Stimulated activated CD4-positive, alpha-beta T cell treated with anti-CD3 and anti-CD28 coated beads, Interleukin-15, amount 100 ng/mL, for 24 hours (primary cell): ENCODE measurements around the gene DBET.
"Not testable (repeated sequence)": the region's sequence is repeated elsewhere in the genome, so short reads cannot be mapped to it uniquely, and the experiment has no call there.

Experiments used
- DNase-seq: peaks from one replicate; pipeline ENCODE4 v3.0.0-alpha.2; 2020

DBET gene

DNA sequence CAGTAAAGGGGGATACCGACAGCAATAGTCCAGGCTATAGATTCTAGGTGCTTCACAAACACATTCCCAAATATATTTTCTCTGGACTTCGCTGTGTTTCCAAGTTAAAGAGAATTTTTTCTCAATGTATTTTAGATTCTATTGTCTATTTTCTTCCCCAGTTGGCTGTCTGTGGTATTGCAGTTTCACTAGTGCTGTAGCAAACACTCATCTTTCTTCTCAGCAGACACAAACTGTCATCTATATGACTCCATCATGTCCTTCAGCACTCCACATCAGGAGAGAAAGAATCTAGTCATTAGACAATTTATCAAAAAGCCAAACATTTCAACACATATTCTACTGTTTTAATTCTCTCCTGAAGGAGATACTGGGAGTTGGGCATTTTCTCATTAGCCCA lies at the start of gene DBET:
Gene DBET, plus strand, starts transcription at position 161 of the 400 bp plus-strand sequence.
- DNase-seq: not testable (repeated sequence)

DNA sequence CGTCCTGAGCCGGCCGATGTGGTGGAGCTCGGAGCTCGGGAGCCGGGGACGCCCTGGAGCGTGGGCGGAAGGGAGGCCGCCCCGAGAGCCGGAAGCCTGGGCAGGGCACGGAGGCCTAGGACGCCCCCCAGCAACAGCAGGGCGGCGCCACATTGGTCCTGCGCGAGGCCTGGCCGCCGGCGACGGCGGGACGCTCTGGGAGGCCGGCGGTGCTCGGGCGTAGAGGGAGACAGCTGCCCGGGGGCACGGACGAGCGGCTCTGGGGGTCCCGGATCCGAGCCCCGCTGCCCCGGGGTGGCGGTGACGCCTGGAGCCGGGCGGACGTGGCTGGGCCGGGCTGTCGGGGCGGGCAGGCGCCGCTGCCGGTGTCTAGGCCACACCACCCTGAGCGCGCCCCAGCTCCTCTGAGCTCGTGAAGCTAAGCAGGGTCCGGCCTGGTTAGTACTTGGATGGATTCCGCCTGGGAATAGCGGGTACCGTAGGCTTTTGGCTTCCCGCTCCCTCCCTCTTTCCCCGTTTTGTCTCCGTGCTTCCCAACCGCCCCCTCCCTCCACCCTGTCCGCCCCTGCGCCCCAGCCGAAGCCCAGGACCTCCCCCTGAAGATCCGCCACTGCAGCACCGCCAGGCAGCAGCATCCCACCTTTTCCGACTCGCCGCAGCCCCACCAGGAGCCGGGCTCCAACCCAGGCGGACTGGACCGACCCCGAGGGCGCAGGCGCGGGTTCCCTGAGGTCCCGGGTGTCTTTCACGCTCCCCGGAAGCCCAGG lies 49.3 kb upstream of the DBET start:
- peak; percentile 20 for DNase-seq

DNA sequence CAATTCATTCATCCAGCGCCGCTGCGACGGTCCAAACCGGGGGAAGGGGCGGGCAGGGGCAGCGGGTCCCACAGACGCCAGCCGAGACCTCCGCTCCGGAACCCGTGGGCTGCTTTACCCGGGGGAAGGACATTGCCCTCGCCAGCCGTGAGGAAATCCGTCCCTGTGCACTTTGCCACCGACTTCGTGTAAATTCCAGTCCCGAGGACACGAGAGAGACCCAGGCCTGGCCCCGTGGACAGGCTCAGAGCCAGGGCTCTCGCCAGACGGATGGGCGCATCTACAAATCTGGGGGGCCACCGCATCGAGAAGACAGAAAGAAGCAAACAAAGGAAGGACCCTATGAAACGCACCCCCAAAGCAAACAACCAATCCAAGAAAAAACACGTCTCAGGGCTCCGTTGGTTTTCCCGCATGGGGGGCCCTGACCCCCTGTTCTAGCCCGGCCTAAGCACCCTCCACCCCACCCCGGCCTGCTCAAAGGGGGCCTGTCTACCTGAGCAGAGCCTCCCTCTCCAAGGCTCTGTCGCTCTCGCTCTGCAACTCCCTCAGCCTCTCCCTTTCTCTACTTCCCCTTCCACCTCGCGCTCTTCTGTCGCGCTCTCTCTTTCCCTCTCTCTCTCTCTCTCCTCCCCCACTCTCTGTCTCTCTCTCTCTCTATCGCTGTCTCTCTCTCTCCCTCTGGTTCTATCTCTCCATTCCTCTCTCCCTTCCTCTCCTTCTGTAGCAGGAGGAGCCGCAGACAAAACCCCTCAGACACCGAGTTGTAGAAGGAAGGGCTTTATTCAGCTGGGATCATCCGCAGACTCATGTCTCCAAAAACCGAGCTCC lies 48.5 kb upstream of the DBET start:
- peak; percentile 2 for DNase-seq

- peak; percentile 2 for DNase-seq
These were observed 47.7 kb upstream of the DBET start for GRCh38 chr4:190016369-190017289.

- peak; percentile 5 for DNase-seq
These were observed 46.7 kb upstream of the DBET start for GRCh38 chr4:190017357-190018200.

DNA sequence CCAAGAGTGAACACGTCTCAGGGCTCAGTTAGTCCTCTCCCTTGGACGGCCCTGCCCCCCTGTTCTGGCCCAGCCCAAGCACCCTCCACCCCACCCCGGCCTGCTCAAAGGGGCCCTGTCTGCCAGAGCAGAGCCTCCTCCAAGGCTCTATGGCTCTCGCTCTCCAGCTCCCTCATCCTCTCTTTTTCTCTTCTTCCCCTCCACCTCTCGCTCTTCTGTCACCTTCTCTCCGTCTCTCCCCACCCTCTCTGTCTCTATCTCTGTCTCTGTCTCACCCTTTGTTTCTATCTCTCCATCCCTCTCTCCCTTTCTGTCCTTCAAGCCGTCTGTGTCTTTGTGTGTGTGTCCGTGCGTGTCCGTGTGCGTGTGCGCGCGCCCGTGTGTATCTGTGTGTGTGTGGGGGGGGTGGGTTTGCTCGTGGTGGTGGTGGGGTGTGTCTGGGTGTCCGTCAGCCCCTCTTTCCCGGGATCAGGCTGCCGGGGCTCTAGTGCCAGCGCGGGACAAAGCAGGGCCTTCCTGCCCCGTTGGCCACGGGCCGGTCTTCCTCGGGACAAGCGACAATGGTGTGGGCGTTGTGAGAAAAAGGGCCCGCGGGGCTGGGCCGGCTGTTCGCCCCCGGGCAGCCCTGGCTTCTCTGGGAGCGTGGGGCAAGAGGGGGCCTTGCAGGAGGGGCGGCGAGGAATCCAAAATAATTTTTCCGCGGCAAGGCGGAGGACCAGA lies 45.9 kb upstream of the DBET start:
- DNase-seq: peak; percentile 2

- DNase-seq: peak; percentile 9
These were observed 45.1 kb upstream of the DBET start for GRCh38 chr4:190019023-190019858.

DNA sequence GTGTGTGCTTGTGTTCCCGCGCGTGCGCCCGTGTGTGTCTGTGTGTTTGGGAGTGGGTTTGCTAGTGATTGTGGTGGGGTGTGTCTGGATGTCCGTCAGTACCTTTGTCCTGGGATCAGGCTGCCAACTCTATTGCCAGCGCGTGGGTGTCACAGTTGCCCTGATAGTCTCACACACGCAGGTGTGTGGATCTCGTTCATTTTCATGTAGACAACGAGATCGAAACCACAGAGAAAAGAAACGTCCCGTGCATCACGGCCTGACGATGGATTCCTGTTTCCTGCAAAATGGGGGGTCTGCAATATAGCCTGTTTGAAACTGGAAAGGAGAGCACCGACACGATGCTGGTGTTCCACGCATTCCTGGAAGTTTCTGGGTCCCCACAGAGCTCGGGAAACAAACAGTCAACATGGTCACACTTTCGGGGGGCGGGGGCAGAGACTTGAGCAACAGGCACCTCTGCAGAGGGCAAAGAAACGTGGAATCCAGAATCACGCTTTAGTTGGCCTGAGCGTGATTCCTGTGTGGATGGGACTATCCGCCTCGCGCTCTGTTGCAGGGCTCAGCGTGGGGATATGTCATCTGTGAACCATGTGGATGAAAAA lies 44.3 kb upstream of the DBET start:
- DNase-seq: peak; percentile 1

DNA sequence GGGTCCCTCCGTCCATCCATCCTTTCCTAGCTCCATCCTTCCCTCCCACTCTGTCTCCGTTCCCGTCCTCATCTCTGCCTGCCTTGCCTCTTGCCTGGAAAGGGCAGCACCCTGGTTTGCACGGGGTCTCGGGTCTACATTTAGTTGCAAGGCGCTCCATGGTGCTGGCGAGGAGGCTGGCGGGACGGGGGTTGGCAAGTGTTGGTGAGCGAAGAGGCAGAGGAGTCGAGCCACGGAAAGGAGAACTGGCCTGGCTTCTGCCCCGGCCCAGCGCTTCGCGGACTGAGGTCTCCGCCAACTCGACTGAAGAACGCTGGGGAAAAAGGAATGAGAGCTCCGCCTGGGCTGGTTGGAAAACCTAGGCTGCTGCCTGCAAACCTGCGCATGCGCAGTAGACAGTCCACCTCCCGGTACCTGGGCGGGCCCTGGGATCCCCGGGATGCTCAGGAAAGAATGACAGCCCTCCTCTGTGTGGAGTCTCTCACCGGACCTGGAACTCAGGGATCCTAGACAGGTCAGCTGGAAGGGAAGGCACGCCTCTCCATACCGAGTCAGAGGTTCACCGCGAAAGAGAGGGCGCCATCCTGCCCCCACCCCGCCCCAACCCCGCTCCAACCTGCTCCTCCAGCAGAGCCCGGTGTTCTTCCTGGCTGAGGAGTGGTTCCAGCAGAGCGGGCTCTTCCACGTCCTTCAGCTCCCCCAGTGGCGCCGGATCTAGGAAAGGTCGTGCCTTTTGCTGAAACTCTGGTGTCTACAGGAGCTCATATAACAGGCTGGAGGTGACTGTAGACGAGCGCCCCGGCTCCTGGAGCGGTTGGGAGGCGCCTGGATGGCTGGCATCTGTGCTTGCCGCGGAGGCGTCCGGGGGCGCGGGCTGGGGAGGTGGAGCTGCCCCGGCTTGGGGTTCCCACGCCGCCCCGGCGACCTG lies 43.2 kb upstream of the DBET start:
- peak; percentile 58 for DNase-seq

- not testable (repeated sequence) for DNase-seq
These were observed 42.3 kb upstream of the DBET start for GRCh38 chr4:190021973-190022372.

DNA sequence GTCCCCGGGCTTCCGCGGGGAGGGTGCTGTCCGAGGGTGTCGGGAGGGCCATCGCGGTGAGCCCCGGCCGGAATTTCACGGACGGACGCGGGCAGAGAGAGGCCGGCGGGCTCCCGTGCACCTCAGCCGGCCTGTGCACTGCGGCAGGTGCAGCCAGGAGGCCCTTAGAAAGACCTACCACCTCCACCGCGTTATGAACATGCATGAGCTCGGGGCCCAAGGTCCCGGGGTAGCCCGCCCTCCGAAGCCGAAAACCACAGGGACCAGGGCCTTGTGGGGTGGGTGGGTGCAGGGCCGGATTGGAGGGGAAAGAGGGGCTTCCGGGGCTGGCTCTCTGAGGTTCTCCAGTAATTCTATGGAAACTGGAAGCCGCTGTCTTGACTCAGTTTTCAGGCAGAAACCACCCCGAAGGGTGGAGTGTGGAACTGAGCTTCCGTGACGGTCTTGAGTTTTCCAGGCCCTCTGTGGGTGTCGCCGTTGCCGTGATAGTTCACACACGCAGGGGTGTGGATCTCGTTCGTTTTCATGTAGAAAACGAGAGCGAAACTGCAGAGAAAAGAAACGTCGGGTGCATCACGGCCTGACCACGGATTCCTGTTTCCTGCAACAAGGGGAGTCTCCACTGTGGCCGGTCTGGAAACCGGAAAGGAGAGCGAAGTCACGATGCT lies 41.6 kb upstream of the DBET start:
- DNase-seq: peak; percentile 26

- DNase-seq: not testable (repeated sequence)
These were observed 37.1 kb upstream of the DBET start, which contains the start of gene FRG2 for GRCh38 chr4:190027156-190027555. Gene FRG2, minus strand, starts transcription at chr4:190027256. Its CDS starts 52 bp downstream, at chr4:190027204.

- DNase-seq: not testable (repeated sequence)
These were observed 33.0 kb upstream of the DBET start for GRCh38 chr4:190031264-190031663.

GRCh38 chr4:190037704-190038388 lies 26.5 kb upstream of the DBET start:
- DNase-seq: peak; percentile 25

DNA sequence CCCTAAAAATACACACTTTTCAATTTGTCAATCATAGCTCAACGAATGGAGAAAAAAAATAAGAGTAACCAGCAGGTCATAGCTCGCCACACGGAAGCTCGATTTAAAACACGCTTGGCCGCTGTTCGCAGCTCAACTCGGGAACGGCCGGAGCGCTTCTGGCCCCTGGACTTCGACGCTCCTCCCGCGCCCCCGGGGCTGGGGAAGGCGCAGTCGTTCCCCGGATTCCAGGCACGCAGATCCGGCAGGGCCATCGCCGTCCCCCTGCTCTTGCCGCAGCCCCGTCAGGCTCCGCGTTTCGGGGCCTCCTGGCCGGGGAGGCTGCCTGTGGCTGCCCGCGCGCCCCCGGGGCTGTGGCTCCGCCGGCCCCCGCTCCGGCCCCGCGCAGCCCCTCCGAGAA lies 23.4 kb upstream of the DBET start:
- not testable (repeated sequence) for DNase-seq

DNA sequence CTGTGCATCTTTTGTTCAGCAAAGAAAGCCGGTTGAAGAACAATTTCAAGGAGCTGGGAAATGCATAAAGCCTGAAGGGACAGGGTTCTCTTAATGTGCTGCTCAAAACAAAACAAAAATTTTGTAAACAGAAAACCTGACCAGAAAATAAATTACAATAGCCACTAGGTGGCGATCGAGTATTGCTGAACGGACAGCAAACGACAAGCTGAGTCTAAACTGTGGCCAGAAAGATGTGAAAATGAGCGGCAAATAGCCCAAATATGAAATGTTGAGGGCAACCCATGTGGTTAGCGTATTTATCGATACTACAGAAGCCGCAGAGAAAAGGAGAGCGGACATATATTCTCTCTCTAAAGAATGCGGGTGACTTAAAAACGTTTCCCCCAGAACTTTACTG lies 16.7 kb upstream of the DBET start:
- DNase-seq: not testable (repeated sequence)
